Adrenal gland (tissue), 5 donors: ENCODE results near the gene AMIGO2.

Experiments used
- POLR2A ChIP-seq, 2 donors: fragments of 450-650 bp; IDR thresholded peaks; one replicate each; pipeline ENCODE4 v1.6.1; 2017; ENCODE audit warnings: antibody characterized with exemption in 2 of 2, mild to moderate bottlenecking in 2 of 2, moderate library complexity in 1 of 2
- TF ChIP-seq, protein P1 (sequence below), 6 experiments: fragments of 450-650 bp in 4 of 6; fragments of 200-600 bp in 2 of 6; sonication (generic) in 1 of 6; IDR thresholded peaks; 1 replicate in 5 of 6; 2 replicates in 1 of 6; pipeline versions ENCODE4 v1.5.1 to v1.8.0; 2016 to 2021; ENCODE audit warnings: antibody characterized with exemption in 6 of 6, mild to moderate bottlenecking in 2 of 6, moderate library complexity in 1 of 6
- donor health status: DM: no; HTN: no; CAD: no.

DNA sequence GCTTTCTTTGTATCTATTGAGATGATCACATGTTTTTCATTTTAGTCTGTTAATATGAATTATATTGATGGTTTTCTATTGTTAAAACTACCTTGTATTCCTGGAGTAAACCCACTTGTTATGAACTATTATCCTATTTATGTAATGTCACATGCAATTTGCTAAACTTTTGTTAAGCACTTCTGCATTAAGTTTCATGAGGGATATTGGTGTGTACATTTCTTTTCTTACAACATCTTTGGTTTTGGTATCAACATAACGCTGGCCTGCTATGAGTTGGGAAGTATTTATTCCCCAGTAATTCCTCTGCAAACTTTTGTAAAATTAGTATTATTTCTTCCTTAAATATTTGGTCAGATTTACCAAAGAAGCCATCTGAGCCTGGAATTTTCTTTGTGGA lies 46.5 kb upstream of the AMIGO2 start:
- no peak for TF ChIP-seq POLR2A (IDR thresholded peaks at IDR 0.05)
- TF ChIP-seq, protein P1, sequence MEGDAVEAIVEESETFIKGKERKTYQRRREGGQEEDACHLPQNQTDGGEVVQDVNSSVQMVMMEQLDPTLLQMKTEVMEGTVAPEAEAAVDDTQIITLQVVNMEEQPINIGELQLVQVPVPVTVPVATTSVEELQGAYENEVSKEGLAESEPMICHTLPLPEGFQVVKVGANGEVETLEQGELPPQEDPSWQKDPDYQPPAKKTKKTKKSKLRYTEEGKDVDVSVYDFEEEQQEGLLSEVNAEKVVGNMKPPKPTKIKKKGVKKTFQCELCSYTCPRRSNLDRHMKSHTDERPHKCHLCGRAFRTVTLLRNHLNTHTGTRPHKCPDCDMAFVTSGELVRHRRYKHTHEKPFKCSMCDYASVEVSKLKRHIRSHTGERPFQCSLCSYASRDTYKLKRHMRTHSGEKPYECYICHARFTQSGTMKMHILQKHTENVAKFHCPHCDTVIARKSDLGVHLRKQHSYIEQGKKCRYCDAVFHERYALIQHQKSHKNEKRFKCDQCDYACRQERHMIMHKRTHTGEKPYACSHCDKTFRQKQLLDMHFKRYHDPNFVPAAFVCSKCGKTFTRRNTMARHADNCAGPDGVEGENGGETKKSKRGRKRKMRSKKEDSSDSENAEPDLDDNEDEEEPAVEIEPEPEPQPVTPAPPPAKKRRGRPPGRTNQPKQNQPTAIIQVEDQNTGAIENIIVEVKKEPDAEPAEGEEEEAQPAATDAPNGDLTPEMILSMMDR (IDR thresholded peaks at IDR 0.05) = no peak
